GM18870 (cell line): ENCODE data around the gene RMI2.

Experiments
- ATAC-seq: cut with Tn5 transposase; IDR thresholded peaks from one replicate; pipeline ENCODE4 v1.9.1; 2021; ENCODE audit warnings: moderate library complexity; ENCODE audit not compliant: unreplicated experiment

Gene RMI2

DNA sequence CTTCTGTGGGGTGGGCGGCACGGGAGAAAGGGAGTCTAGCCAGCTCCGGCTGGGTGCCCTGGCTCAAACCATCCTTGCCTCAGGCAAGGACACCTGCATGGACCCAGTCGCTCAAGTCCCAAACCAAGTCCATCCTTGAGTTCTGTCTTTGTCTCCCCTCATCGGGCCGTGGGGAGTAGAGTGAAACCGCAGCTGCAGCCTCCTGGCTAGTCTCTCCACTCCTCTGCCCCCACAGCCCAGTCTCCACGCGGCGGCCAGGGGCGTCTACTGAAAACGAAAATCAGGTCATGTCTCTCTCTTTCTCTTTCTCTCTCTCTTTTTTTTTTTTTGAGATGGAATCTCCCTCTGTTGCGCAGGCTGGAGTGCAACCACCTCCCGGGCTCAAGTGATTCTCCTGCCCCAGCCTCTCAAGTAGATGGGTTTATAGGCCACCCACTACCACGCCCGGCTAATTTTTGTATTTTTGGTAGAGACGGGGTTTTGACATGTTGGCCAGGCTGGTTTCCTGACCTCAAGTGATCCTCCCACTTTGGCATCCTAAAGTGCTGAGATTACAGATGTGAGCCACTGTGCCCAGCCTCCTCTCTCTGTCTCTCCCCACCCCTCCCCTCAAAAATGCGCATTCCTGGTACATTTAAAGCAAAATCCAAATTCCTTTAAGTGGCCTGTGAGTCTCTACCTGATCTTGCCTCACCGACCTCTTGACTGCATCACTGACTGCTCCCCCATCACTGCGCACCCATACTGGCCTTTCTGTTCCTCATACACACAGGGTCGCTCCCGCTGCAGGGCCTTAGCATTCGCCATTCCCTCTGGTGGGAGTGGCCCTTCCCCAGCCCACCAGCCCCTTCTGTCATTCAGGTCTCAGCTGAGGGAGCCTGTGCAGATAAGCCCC is 17.7 kb upstream of the RMI2 start:
- ATAC-seq: peak; percentile 36

DNA sequence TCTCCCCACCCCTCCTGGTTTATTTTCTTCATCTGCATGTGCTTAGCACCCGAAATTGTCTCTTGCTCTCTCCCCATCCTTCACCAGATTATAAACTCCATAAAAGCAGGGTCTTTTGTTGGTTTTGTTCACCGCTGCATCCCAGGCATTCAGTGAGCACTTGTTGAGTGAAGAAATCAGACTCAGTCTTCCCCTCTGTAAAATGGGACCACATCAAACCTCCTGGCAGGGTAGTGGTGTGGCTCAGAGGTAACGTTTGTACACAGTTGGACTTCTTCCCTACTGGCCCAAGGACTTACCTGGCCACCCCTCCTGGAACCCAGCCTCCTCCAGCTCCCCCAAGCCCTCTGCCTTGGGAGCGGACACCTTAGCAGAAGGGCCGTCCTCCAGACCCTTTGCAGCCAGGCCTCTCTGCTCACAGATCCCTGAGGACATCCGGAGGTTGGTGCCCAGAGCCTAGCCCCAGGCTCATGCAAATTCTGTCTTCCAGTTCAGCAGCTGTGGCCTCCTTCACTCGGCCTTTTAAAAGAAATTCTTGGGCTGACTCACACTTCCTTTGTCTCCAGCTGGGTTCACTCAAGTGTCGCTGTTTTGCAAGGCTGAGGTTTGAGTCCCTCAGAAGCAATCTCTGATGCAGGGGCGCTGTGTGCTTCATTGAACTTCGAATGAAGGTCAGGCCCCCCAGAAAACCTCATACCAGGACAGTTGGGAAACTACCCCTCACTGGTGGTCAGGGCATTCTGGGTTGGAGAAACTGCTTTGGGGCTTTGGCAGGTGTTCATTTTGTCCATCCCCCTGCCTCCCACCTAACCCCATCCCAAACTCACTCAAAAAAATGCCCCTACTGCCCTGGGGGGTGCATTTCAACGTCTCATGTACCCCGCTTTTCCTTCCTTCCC is 16.8 kb upstream of the RMI2 start:
- ATAC-seq: peak; percentile 63

DNA sequence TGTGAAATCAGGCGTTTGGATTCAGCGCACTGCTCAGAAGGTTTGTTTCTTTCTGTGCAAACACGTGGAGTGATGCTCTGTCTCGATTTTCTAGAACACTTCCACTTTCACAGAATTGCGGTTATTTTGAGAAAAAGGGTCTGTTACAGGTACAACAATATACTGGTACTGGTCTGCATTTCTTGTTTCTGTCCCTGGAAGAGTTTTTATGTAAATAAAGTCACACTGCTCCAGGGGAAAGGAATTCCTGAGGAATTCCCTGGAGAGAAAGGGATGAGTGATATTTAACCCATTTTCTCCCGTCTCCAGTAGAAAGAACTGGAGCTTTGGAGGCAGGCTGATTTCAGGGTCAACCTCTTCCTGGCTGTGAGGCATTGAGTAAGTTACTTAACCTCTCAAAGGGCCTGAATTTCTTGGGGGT is 16.2 kb upstream of the RMI2 start:
- ATAC-seq: no peak

DNA sequence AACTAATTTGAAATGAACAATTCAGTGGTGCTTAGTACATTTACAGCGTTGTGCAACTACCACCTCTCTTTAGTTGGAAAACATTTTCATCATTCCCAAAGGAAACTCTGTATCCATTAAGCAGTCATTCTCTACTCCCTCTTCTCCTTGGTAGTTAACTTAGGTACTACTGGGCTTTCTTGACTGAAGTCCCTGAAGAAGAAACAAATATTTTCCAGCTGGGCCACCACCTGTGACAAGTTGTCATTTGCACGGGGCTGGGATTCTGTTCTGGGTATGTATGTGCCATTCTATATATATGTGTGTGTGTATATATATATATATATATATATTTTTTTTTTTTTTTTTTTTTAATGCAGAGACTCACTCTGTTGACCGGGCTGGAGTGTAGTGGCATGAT is 15.4 kb upstream of the RMI2 start:
- ATAC-seq: no peak

DNA sequence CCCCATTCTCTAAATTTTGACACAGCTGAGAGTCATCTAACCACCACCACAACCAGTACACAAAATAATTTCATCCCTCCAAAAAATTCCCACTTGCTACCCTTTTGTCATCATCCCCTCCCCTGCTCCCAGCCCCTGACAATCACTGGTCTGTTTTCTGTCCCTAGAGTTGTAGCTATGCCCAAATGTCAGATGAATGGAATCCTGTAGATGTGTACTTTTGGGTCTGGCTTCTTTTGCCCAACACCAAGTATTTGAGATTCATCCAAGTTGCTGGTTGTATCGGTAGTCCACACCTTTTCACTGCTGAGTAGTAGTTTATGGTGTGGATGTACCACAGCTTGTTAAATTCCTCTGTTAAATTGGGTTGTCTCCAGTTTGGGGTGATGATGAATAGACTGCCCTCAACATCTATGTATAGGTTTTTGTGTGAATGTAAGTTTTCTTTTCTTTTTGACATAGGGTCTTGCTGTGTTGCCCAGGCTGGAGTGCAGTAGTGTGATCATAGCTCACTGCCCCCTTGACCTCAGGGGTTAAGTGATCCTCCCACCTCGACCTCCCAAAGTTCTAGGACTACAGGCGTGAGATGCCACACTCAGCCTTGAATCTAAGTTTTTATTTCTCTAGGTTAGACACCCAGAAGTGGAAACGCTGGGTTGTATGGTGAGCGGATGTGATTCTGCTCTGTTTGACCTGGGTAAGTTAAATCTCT is 14.6 kb upstream of the RMI2 start:
- ATAC-seq: no peak

DNA sequence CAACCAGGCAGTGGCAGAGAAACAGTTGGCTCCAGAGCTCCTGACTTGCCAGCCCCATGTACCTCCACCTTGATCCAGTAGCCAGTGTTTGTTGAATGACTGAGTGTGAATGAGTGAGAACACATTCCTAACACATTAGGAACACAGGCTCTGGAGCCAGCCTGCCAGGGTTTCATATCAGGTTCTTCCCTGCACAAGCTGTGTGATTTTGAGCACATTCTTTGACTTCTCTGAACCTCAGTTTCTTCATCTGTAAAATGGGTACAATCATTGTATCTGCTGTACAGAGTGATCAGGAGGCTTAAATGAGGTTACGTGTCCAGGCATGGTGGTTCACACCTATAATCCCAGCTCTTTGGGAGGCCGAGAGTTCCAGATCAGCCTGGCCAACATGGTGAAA is 13.3 kb upstream of the RMI2 start:
- ATAC-seq: no peak

DNA sequence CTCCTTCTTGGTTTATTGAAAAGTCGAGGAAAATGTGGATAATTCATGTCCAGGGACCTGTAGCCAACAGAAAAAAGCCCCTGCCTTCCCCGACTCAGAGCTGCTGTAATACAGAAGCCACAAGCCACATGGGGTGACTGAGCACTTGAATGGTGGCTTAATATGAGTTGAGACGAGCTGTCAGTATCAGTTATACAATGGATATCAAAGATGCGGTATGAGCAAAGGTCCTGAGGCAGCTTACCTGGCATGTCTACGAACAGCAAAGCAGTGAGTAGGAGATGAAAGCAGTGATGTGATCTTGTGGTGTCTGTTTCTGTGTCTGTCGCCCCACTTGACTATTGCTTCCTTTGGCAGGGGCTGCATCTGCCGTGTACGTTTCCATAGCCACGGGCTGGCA is 12.2 kb upstream of the RMI2 start:
- ATAC-seq: no peak

DNA sequence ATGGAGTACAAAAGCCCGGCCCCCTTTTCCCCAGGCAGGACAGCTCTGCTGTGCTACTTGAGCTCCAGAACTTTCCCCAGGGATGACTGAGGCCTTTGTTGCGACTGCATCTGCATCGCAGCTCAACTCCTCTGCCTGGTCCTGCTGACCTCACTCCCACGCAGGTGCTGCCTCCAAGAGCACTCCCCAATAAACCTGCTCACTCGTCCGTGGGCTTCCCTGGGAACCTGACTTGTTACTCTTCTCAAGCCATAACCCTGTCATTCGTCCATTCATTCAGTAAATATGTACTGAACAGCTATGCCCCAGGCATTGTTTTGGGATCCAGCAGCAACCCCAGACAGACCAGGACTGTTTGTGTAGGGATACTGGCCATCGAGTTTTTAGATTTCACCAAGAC is 11.6 kb upstream of the RMI2 start:
- ATAC-seq: no peak

DNA sequence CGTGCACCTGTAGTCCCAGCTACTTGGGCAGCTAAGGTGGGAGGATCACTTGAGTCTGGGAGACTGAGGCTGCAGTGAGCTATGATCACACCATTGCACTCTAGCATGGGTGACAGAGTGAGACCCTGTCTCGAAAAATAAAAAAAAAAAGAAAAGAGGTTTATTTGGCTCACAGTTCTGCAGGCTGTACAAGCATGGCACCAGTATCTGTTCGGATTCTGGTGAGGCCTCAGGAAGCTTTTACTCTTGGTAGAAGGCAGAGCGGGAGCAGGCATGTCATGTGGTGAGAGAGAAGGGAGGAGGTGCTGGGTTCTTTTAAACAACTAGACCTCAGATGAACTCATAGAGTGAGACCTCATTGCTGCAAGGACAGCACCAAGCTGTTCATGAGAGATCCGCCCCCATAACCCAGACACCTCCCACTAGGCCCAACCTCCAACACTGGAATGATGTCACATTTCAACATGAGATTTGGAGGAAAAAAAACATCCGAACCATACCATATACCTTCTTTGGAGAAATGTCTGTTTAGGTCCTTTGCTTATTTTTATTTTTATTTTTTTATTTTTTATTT is 10.3 kb upstream of the RMI2 start:
- ATAC-seq: no peak

DNA sequence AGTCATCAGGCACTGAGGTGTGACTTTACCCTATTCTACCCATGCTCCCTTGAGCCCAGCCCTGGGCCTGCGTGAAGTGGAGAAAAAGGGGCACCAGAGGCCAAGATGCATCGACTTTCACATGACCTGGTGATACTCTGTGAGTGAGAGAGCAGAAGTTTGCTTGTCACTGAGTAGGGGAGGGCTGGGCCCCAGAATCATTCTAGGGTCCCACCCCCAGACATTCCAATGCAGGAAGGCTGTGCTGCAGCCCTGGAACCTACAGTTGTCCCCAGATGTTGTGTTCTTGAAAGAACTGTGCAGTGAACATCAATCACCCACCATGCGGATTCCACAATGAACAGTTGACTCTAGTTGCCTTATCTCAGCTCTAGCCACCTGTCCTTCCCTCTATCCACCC is 6.2 kb upstream of the RMI2 start:
- ATAC-seq: no peak

DNA sequence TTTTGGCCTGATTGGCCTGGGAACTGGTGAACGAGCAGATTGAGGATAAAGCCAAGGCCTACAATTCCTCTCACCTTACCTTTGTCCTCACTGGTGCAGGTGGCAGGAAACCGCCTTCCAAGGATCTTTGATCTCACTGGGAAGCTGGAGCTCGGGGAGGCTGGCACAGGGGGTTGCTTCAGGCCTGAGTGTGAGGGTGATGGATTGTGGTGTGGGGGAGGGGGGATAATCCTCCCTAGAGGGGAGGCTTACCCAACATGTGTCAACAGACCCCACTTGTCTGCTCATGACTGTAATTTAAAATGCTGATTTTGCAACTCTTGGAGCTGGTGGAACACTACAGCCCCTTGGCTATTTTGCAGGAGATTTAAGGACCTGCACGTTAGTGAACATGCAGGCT is 4.5 kb upstream of the RMI2 start:
- no peak for ATAC-seq

DNA sequence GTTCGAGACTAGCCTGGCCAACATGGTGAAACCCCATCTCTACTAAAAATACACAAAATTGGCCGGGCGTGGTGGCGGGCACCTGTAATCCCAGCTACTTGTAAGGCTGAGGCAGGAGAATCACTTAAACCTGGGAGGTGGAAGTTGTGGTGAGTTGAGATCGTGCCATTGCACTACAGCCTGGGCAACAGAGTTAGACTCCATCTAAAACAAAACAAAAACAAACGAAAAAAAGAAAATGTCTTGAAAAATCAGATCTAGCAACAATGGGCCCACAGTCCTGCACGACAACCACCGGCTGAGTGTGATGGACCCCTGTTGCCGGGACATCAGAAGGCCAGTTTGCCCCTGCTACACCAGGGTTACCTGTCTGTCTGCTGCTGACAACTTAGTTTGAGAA is 3.9 kb upstream of the RMI2 start:
- ATAC-seq: no peak

DNA sequence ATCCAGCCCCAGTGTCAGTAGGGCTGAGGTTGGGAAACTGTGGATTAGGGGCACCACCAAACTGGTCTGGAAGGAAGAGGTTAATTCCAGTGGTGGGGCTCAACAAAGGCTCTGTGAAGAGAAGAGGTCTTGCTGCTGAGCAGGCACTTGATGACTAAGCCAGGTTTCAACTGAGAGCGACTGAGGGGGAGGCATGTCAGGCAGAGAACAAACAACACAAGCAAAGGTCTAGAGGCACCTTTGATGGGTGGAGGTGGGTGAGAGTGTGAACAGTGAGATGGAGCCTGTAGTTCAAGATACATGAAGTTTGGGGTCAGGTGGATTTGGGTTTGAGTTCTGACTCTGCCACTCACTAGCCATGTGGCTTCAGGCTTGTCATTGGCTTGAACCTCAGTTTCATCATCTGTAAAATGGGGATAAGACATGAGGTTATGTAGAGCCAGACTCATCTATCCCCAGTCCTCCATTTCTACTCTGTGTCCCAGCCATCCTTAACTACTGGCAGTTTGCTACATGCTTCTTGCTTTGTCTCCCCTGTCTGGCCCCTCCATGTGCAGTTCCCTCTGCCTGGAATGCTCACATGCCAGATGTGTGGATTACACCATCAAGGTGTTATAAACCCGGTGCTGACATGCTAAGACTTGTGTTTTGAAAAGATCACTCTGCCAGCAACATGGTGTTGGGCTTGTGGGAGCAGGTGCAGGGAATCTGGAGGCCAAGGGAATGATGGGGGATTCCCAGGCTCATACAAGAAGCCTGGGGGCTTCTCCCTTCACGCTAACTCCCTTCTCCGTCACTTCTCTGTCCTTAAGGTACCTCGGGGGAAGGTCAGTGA is 3.0 kb upstream of the RMI2 start:
- ATAC-seq: no peak

DNA sequence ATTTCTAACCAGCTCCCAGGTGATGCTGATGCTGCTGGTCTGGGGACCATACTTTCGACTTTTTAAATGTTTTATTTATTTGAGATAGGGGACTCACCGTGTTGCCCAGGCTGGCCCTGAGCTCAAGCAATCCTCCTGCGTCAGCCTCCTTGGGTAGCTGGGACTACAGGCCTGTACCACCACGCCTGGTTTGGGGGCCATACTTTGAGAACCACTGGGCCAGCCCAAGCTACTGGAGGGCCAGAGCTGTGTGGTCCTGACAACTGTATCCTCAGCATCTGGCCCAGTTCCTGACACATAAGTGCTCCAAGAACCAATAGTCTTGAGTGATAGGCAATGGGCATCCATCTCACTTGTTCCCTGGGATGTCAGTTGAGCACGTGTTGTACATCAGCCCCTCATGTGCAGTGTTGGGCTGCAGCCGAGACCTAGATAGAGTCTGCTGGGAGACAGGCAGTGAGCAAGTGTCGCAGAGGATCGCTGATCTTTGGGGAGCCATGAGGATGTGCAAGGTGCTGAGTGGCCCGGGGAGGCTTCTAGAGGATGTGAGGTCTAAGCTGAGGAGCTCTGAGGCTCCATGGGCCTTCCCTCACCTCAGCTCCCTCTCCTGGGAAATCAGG is 1.6 kb downstream of the RMI2 start:
- no peak for ATAC-seq

DNA sequence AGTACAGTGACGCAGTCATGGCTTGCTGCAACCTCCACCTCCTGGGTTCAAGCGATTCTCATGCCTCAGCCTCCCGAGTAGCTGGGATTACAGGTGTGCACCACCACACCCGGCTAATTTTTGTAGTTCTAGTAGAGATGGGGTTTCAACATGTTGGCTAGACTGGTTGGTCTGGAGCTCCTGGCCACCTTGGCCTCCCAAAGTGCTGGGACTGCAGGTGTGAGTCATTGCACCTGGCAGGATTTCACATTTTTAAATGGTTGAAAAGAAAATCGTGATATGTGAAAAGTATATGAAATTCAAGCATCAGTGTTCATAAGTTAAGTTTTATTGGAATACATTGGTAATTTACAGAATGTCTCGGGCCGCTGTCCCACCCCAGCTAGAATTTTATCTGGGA is 2.6 kb downstream of the RMI2 start:
- no peak for ATAC-seq

DNA sequence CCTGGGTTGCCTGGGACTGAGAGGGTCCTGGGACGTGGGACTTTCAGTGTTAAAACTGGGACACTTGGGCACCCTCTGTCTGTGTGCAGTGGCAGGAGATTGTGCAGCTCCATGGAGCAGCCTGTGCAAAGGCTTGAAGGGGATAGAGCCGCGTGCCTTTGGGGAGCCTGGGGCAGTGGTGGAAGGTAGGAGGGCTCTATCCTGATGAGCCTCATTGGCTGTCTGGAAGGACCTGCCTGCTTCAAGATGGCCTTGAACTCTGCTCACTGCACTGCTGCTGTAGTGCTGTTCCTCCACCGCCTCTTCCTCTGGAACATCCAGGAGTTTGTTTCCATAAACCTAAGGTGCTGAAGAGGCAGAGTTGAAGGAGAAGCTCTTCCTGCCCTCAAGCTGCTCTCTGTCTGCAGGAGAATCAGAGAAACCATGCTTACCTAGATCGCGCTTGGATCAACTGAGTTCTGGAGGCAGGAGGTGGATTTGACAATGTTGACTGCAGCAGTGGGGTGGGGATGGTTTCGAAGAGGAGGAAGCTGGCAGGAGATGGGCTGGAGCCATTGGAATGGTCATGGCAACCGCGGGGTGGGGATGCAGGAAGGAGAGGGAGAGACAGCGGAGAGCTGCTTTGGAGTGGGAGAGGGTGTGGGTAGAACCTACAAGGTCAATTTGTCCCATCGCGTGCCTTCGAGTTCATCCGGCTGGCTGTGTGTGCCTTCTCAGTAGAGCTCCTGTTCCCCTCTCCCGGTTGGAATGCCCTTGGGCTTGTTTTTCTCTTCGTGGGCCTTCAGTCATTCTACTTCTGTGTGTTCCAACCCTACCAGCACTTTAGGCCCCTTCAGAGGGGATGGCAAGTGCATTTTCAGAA is 3.7 kb downstream of the RMI2 start:
- no peak for ATAC-seq

DNA sequence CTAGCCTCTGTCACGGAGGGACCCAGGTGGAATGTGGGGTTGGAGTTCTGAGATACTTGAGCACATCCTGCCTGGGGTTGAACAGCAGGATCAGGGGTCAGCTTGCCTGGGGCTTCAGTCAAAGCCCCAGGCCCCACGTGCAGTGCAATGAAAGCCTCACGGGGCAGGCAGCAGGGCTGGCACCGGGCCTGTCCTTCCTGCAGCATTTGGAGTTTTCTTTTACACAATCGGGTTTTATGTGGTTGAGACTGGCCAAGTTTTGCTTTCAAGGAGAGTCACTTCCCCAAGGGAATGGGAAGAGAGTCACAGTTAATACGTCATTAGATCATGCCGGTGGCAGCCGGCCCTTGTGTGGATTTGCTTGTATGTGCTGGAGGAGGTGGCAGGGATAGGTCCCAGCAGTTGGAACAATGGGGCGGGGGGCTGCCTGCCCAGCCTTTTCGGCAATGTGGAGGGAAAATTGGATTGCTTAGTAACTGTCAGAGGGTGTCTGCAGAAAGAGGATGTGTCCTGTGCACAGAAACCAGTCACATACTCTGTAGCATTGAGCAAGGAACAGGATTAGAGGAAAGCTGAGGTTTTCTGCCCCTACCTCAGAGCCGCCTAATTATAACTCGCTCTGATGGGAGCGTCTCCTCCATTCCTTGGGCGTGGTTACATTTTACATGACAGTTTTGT is 4.5 kb downstream of the RMI2 start:
- no peak for ATAC-seq

DNA sequence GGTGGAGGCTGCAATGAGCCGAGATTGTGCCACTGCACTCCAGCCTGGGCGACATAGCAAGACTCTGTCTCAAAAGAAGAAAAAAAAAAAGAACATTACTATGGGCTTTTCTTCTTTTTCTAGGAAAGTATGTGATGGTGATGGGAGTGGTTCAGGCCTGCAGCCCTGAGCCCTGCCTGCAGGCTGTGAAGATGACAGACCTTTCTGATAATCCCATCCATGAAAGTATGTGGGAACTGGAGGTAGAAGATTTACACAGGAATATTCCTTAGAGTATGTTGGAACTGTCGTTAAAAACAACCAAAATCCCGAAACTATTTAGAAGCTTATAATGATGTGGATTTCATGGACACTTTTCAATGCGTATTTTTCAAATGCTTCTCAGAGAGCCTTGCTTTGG is 5.3 kb downstream of the RMI2 start:
- ATAC-seq: no peak
